M059J (cell line): ENCODE results near the gene PCDHGA2. TPM values are rescaled to one million over a fixed set of nuclear protein-coding genes. Genes with fewer than 3 reads are reported as not detected.
"Not testable (repeated sequence)": the region's sequence is repeated elsewhere in the genome, so short reads cannot be mapped to it uniquely, and the experiment has no call there.

ENCODE experiments used
- DNase-seq: peaks from one replicate; pipeline ENCODE4 v3.0.0-alpha.2; 2012; ENCODE audit warnings: low read depth
- total RNA-seq: library from RNA; depleted of rRNA; stranded (reverse); fragments of >200 nt; shearing (Covaris generic); gene quantifications from 2 replicates; pipeline ENCODE4 v1.2.3, GENCODE V29; 2014; rRNA removed

The PCDHGA2 gene
- total RNA-seq, 1 experiment from 2014 or later: 0.22 TPM

DNA sequence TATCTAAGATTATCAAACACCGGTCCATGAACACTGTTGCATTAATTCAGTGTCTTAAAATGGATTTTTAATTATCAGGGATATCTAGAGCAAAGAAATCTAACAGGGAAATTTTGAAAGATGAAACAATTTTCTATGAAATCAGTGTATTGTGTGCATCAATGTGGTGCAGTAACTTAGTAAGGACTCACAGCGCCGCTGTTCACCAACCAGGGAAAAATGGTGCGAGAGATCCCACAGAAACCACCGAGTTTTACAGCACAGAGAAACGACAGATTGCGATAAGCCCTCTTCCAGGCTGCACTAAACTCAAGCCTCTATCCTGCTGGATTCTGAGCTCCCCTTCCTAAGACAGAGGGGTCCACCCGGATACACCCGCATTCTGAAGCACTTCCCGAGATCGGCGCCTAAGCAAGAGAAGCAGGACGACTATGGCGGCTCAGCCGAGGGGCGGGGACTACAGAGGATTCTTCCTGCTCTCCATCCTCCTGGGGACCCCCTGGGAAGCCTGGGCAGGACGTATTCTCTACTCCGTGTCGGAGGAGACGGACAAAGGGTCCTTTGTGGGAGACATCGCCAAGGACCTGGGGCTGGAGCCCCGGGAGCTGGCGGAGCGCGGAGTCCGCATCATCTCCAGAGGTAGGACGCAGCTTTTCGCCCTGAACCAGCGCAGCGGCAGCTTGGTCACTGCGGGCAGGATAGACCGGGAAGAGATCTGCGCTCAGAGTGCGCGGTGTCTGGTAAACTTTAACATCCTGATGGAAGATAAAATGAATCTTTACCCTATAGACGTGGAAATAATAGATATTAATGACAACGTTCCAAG, 44.1 kb downstream of the PCDHGA2 start, which contains the start of gene PCDHGA7:
Gene PCDHGA7 (plus strand): TSS at position 274 of the 826 bp plus-strand sequence. CDS start 158 bp downstream, at position 432.
- no peak for DNase-seq

DNA sequence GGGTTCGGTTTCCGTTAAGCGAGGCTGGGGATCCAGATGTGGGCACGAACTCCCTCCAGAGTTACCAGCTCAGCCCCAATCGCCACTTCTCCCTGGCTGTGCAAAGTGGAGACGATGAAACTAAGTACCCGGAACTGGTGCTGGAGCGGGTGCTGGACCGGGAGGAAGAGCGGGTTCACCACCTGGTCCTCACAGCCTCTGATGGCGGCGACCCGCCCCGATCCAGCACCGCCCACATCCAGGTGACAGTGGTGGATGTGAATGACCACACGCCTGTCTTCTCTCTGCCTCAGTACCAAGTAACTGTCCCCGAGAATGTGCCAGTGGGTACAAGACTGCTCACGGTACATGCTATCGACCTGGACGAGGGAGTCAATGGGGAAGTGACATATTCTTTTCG, 44.8 kb downstream of the PCDHGA2 start:
- DNase-seq: no peak

GRCh38 chr5:141384471-141385267, 46.1 kb downstream of the PCDHGA2 start:
- DNase-seq: no peak

- DNase-seq: not testable (repeated sequence)
These were observed 49.2 kb downstream of the PCDHGA2 start, which contains the start of gene PCDHGB4 for GRCh38 chr5:141387557-141388311. PCDHGB4 (plus strand) TSS chr5:141387698; CDS start chr5:141387885, 187 bp downstream.

GRCh38 chr5:141388661-141389060, 50.1 kb downstream of the PCDHGA2 start:
- no peak for DNase-seq

DNA sequence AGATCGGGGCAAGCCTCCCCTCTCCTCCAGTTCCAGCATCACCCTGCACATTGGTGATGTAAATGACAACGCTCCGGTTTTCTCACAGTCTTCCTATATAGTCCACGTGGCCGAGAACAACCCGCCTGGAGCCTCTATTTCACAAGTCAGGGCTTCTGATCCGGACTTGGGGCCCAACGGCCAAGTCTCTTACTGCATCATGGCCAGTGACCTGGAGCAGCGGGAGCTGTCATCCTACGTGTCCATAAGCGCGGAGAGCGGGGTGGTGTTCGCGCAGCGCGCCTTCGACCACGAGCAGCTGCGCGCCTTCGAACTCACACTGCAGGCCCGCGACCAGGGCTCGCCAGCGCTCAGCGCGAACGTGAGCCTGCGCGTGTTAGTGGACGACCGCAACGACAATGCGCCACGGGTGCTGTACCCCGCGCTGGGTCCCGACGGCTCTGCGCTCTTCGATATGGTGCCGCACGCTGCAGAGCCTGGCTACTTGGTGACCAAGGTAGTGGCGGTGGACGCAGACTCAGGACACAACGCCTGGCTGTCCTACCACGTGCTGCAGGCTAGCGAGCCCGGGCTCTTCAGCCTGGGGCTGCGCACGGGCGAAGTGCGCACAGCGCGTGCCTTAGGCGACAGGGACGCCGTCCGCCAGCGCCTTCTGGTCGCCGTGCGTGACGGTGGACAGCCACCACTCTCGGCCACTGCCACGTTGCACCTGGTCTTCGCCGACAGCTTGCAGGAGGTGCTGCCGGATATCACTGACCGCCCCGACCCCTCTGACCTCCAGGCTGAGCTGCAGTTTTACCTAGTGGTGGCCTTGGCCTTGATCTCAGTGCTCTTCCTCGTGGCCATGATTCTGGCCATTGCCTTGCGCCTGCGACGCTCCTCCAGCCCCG, 50.8 kb downstream of the PCDHGA2 start:
- no peak for DNase-seq

- no peak for DNase-seq
These were observed 54.1 kb downstream of the PCDHGA2 start, which contains the start of gene PCDHGA8 for GRCh38 chr5:141392429-141393198. PCDHGA8 (plus strand) TSS chr5:141392633; CDS start chr5:141392814, 181 bp downstream.

Other genes starting within 250 kb of the PCDHGA2 start
- 0.32 and 2.1 TPM in 2 replicates for gene PCDHB2, start 244.1 kb upstream of the PCDHGA2 start, total RNA-seq
- 3.9 and 8.0 TPM in 2 replicates for gene PCDHB3, start 238.3 kb upstream of the PCDHGA2 start, total RNA-seq
- 0.07 TPM in 1 of 2 replicates, not detected in the other for gene PCDHB4, start 216.9 kb upstream of the PCDHGA2 start, total RNA-seq
- not detected in 2 replicates for gene PCDHB5, start 203.6 kb upstream of the PCDHGA2 start, total RNA-seq
- gene PCDHB6, start 188.7 kb upstream of the PCDHGA2 start, total RNA-seq: 0.49 and 0.62 TPM in 2 replicates
- gene PCDHB7, start 166.1 kb upstream of the PCDHGA2 start, total RNA-seq: 1.7 and 2.1 TPM in 2 replicates
- 0.98 and 3.8 TPM in 2 replicates for gene PCDHB8, start 161.0 kb upstream of the PCDHGA2 start, total RNA-seq
- 3.0 and 8.6 TPM in 2 replicates for gene PCDHB16, start 156.4 kb upstream of the PCDHGA2 start, total RNA-seq
- gene PCDHB9, start 151.6 kb upstream of the PCDHGA2 start, total RNA-seq: 1.6 and 9.3 TPM in 2 replicates
- gene PCDHB10, start 146.4 kb upstream of the PCDHGA2 start, total RNA-seq: 0.49 and 1.3 TPM in 2 replicates
- gene PCDHB11, start 139.1 kb upstream of the PCDHGA2 start, total RNA-seq: 0.25 and 0.49 TPM in 2 replicates
- 1.7 and 2.6 TPM in 2 replicates for gene PCDHB12, start 130.0 kb upstream of the PCDHGA2 start, total RNA-seq
- 0.39 and 0.42 TPM in 2 replicates for gene PCDHB13, start 124.8 kb upstream of the PCDHGA2 start, total RNA-seq
- 0.44 and 1.9 TPM in 2 replicates for gene PCDHB14, start 115.4 kb upstream of the PCDHGA2 start, total RNA-seq
- 0.17 TPM in 1 of 2 replicates, not detected in the other for gene PCDHB15, start 93.4 kb upstream of the PCDHGA2 start, total RNA-seq
- 0.05 TPM in 1 of 2 replicates, not detected in the other for gene SLC25A2, start 34.7 kb upstream of the PCDHGA2 start, total RNA-seq
- gene TAF7, start 18.0 kb upstream of the PCDHGA2 start, total RNA-seq: 52.8 and 84.2 TPM in 2 replicates
- gene PCDHGA1, start 8.2 kb upstream of the PCDHGA2 start, total RNA-seq: 0.71 and 0.89 TPM in 2 replicates
- gene PCDHGA3, start 5.1 kb downstream of the PCDHGA2 start, total RNA-seq: 0.49 TPM in 1 of 2 replicates, not detected in the other
- 3.3 and 4.9 TPM in 2 replicates for gene PCDHGB1, start 11.3 kb downstream of the PCDHGA2 start, total RNA-seq
- 0.17 and 0.91 TPM in 2 replicates for gene PCDHGA4, start 16.3 kb downstream of the PCDHGA2 start, total RNA-seq
- 0.25 and 0.57 TPM in 2 replicates for gene PCDHGB2, start 21.2 kb downstream of the PCDHGA2 start, total RNA-seq
- 0.02 and 0.10 TPM in 2 replicates for gene PCDHGA5, start 25.4 kb downstream of the PCDHGA2 start, total RNA-seq
- gene PCDHGB3, start 31.5 kb downstream of the PCDHGA2 start, total RNA-seq: 0.49 and 0.54 TPM in 2 replicates
- 0.07 and 1.1 TPM in 2 replicates for gene PCDHGA6, start 35.1 kb downstream of the PCDHGA2 start, total RNA-seq
- 0.17 TPM in 1 of 2 replicates, not detected in the other for gene PCDHGA7, start 44.0 kb downstream of the PCDHGA2 start, total RNA-seq
- not detected in 2 replicates for gene PCDHGB4, start 48.9 kb downstream of the PCDHGA2 start, total RNA-seq
- gene PCDHGA8, start 53.9 kb downstream of the PCDHGA2 start, total RNA-seq: 0.07 TPM in 1 of 2 replicates, not detected in the other
- gene PCDHGB5, start 59.2 kb downstream of the PCDHGA2 start, total RNA-seq: not detected in 2 replicates
- gene PCDHGA9, start 64.0 kb downstream of the PCDHGA2 start, total RNA-seq: 0.02 and 0.17 TPM in 2 replicates
- 0.02 TPM in 1 of 2 replicates, not detected in the other for gene PCDHGB6, start 69.3 kb downstream of the PCDHGA2 start, total RNA-seq
- 0.71 and 0.89 TPM in 2 replicates for gene PCDHGA10, start 74.2 kb downstream of the PCDHGA2 start, total RNA-seq
- gene PCDHGB7, start 78.9 kb downstream of the PCDHGA2 start, total RNA-seq: 7.1 and 7.7 TPM in 2 replicates
- gene PCDHGA11, start 82.3 kb downstream of the PCDHGA2 start, total RNA-seq: 0.05 TPM in 1 of 2 replicates, not detected in the other
- gene PCDHGA12, start 91.7 kb downstream of the PCDHGA2 start, total RNA-seq: 0.39 TPM in 1 of 2 replicates, not detected in the other
- gene PCDHGC3, start 137.2 kb downstream of the PCDHGA2 start, total RNA-seq: 41.3 and 88.4 TPM in 2 replicates
- gene PCDHGC4, start 146.3 kb downstream of the PCDHGA2 start, total RNA-seq: 0.25 and 0.69 TPM in 2 replicates
- gene PCDHGC5, start 150.3 kb downstream of the PCDHGA2 start, total RNA-seq: 2.0 and 2.2 TPM in 2 replicates